ENCODE data around the gene NSRP1. TPM values are rescaled to one million over a fixed set of nuclear protein-coding genes. Genes with fewer than 3 reads are reported as not detected.
A peak's percentile ranks its signal among the peaks of the same experiment; 100 is the strongest.

The NSRP1 gene, protein sequence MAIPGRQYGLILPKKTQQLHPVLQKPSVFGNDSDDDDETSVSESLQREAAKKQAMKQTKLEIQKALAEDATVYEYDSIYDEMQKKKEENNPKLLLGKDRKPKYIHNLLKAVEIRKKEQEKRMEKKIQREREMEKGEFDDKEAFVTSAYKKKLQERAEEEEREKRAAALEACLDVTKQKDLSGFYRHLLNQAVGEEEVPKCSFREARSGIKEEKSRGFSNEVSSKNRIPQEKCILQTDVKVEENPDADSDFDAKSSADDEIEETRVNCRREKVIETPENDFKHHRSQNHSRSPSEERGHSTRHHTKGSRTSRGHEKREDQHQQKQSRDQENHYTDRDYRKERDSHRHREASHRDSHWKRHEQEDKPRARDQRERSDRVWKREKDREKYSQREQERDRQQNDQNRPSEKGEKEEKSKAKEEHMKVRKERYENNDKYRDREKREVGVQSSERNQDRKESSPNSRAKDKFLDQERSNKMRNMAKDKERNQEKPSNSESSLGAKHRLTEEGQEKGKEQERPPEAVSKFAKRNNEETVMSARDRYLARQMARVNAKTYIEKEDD
- 10 to 100 TPM; 10.6 to 34.3 (median 25.0) TPM for total RNA-seq
- polyA plus RNA-seq, result 10 to 100 TPM; 30.0 to 36.6 TPM
- long read RNA-seq, donor 1, transcript NSRP1-201 (7 exons, 2,541 nt), result major isoform, 26 of 48 reads
- long read RNA-seq, donor 1, partial matches to known transcripts, result 12 of 48 reads
- long read RNA-seq, donor 1, other reads (novel, unspliced or antisense), result 4 of 48 reads
- long read RNA-seq, donor 2, transcript NSRP1-201 (7 exons, 2,541 nt), result major isoform, 10 of 33 reads
- long read RNA-seq, donor 2, transcript NSRP1-215 (4 exons, 497 nt), result minor isoform, 6 of 33 reads
- long read RNA-seq, donor 2, partial matches to known transcripts, result 5 of 33 reads
- long read RNA-seq, donor 2, other reads (novel, unspliced or antisense), result 11 of 33 reads
- long read RNA-seq, donor 3, transcript NSRP1-201 (7 exons, 2,541 nt), result major isoform, 13 of 26 reads
- long read RNA-seq, donor 3, partial matches to known transcripts, result 8 of 26 reads
- long read RNA-seq, donor 3, other reads (novel, unspliced or antisense), result 3 of 26 reads

DNA sequence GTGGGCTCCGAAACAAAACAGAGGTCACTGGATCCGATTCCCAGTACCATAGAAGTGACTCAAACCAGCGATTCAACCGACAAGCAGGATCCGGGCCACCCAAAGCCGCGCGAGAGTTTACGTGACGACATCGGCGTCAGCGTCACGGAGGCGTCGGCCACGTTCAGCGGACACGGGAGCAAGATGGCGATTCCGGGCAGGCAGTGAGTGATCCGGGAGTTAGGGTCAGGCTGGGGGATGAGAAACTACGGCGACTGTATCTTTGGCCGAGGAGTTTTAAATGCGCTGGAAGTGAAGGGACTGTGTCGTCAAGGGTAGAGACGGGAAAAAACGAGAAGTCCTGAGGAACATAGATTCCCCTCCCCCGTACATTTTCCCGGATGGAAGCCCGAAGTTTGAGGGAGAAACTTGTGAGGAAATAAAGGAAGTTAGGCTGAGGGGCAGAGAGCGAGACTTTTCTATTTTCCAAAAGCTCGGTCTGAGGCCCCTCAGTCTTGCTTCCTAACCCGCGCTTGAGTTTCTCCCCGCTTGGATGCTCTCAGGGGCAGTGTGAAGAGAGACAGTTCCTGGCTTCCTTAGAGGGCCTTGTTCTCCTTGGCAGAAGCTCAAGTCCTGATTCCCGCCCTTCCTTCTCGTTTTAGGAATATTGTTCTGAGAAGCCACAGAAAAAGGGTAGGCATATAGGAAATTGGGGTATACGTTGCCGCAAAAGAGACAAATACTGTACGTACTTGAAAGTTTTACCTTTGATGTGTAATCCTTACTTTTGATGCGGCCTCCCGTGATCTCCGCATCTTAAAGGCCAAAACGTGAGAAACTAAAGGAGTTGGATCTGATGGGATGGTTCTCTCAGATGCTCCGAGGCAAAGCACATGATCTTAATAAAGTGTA is at the start of gene NSRP1:
NSRP1 (plus strand) TSS at position 156 of the 891 bp plus-strand sequence; CDS start at position 184, 28 bp downstream.
- H3K27me3 ChIP-seq, result no peaks in the 10 kb centered on the region
- peaks cover 0 to 37% (median 23%) of the 10 kb centered on the region in 12 donors for H3K4me1 ChIP-seq
- H3K4me3 ChIP-seq, result peak within 1 kb of the TSS; percentile 37 to 86 (median 69)
- H3K27ac ChIP-seq, result peak within 1 kb of the TSS; percentile 83 to 98 (median 94)
- 0 to 1% (median 0%) methylated on average over 47 of the region's 47 CpGs for WGBS, 4 donors
- TF ChIP-seq, protein P1, sequence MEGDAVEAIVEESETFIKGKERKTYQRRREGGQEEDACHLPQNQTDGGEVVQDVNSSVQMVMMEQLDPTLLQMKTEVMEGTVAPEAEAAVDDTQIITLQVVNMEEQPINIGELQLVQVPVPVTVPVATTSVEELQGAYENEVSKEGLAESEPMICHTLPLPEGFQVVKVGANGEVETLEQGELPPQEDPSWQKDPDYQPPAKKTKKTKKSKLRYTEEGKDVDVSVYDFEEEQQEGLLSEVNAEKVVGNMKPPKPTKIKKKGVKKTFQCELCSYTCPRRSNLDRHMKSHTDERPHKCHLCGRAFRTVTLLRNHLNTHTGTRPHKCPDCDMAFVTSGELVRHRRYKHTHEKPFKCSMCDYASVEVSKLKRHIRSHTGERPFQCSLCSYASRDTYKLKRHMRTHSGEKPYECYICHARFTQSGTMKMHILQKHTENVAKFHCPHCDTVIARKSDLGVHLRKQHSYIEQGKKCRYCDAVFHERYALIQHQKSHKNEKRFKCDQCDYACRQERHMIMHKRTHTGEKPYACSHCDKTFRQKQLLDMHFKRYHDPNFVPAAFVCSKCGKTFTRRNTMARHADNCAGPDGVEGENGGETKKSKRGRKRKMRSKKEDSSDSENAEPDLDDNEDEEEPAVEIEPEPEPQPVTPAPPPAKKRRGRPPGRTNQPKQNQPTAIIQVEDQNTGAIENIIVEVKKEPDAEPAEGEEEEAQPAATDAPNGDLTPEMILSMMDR (IDR thresholded peaks at IDR 0.05), result no peak
- TF ChIP-seq POLR2A (IDR thresholded peaks at IDR 0.05), result peak in 1 of 2 donors; percentile 75
- peaks cover 0 to 34% (median 26%) of the 10 kb centered on the region in 9 donors for H3K36me3 ChIP-seq
- ATAC-seq (peak; percentile 98 to 99 (median 99)), DNase-seq (peak; percentile 95 to 97 (median 97))
- intact Hi-C loops (cut with DNase I), result loop anchor here in 1 of 10 donors (5.0 kb wide), 1 partner anchor 225 kb away; no protein-coding TSS in a partner anchor
- no peaks in the 10 kb centered on the region for H3K9me3 ChIP-seq

DNA sequence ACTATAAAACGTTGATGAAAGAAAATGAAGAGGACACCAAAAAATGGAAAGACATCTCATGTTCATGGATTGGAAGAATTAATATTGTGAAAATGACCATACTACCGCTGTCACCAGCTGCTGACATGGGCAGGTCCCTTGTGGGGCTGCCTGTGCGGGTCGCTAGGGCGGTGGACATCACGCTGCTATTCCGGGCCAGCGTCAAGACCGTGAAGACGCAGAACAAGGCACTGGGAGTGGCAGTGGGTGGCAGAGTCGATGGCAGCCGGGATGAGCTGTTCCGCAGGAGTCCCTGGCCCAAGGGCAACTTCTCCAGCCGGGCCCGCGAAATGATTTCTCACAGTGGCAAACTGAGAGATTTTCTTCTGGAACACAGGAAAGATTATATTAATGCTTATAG is 48.2 kb upstream of the NSRP1 start:
- TF ChIP-seq, protein P1 (IDR thresholded peaks at IDR 0.05), result no peak
- no peak for TF ChIP-seq POLR2A (IDR thresholded peaks at IDR 0.05)
- ATAC-seq (no peak), DNase-seq (no peak)
- Histone ChIP-seq H3K4me1 (no peaks in the 10 kb centered on the region), H3K9me3 (peaks cover 0 to 34% (median 20%) of the 10 kb centered on the region in 12 donors), H3K36me3 (no peaks in the 10 kb centered on the region), H3K27me3 (no peaks in the 10 kb centered on the region), H3K27ac (no peak overlapping the region), H3K4me3 (no peak overlapping the region)
- intact Hi-C loops (cut with DNase I), result no loop called here
- WGBS, 4 donors, result 92 to 95% (median 94%) methylated on average over 16 of the region's 16 CpGs

DNA sequence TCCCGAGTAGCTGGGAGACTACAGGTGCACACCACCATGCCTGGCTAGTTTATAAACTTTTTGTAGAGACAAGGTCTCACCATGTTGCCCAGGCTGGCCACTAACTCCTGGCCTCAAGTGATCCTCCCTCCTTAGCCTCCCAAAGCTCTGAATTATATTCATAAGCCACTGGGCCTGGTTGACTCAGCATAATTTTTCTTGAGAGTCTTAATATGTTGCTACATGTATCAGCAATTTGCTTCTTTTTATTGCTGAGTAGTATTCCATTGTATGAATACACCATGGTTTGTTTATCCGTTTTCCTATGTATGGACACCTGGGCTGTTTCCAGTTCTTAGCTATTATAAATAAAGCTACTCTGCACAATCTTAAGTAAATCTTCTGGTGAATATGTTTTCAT is 42.4 kb upstream of the NSRP1 start:
- DNase-seq (no peak), ATAC-seq (no peak)
- WGBS, 4 donors, result 81 to 85% (median 83%) methylated on average over 2 of the region's 2 CpGs
- no peaks in the 10 kb centered on the region for H3K27me3 ChIP-seq
- H3K36me3 ChIP-seq, result no peaks in the 10 kb centered on the region
- TF ChIP-seq POLR2A (IDR thresholded peaks at IDR 0.05), result no peak
- TF ChIP-seq, protein P1 (IDR thresholded peaks at IDR 0.05), result no peak
- no peaks in the 10 kb centered on the region for H3K4me1 ChIP-seq
- no peaks in the 10 kb centered on the region for H3K9me3 ChIP-seq
- no peak overlapping the region for H3K27ac ChIP-seq
- intact Hi-C loops (cut with DNase I), result no loop called here
- no peak overlapping the region for H3K4me3 ChIP-seq
